IMR-90 (cell line): ENCODE measurements around the gene FBXO3. TPM values are rescaled to one million over a fixed set of nuclear protein-coding genes. Genes with fewer than 3 reads are reported as not detected.

ENCODE experiments used
- ATAC-seq: fragments of 200-7000 bp; cut with Tn5 transposase; 2 replicates; pipeline ENCODE4 v1.9.1; 2020; ENCODE audit warnings: low read depth, mild to moderate bottlenecking, moderate library complexity
- BruUV-seq: library from RNA; stranded (reverse); fragments of 400-500 nt; replicated peaks from 2 replicates; lab custom pipeline; 2021; lab: Mats Ljungman, UMichigan
- CTCF ChIA-PET: fragments of 300-600 bp; formaldehyde crosslinking; extraction: SDS; loops from one replicate; lab custom pipeline; 2021; ENCODE audit warnings: antibody characterized with exemption; lab: Yijun Ruan, JAX
- POLR2A ChIA-PET: fragments of 300-600 bp; sonication (Branson Sonifier 250); formaldehyde crosslinking; loops from one replicate; lab custom pipeline; 2022; ENCODE audit warnings: antibody characterized with exemption; ENCODE audit not compliant: unreplicated experiment; lab: Charles Lee
- DNase-seq: peaks from one replicate; pipeline ENCODE4 v3.0.0; 2013
- H2AFZ ChIP-seq: replicated peaks from 2 replicates; pipeline ENCODE3; 2013; ENCODE audit warnings: low read length, mild to moderate bottlenecking; ENCODE audit not compliant: poor library complexity
- H2AK5ac ChIP-seq: 2 replicates; pipeline ENCODE4 v1.6.1; 2013; ENCODE audit warnings: low read depth, low read length, inconsistent platforms
- H2AK9ac ChIP-seq: replicated peaks from 2 replicates; pipeline ENCODE3; 2013; ENCODE audit warnings: mild to moderate bottlenecking, low read depth, low read length, moderate library complexity; ENCODE audit not compliant: poor library complexity
- H2BK120ac ChIP-seq: 2 replicates; pipeline ENCODE4 v1.6.1; 2013; ENCODE audit warnings: low read depth, low read length, inconsistent platforms
- H2BK15ac ChIP-seq: 3 replicates; pipeline ENCODE4 v1.6.1; 2013; ENCODE audit warnings: low read depth, low read length, inconsistent platforms
- H2BK20ac ChIP-seq: 2 replicates; pipeline ENCODE4 v1.6.1; 2013; ENCODE audit warnings: low read depth, mild to moderate bottlenecking, inconsistent platforms, low read length, moderate library complexity
- H2BK5ac ChIP-seq: 2 replicates; pipeline ENCODE4 v1.6.1; 2013; ENCODE audit warnings: mild to moderate bottlenecking, low read depth, low read length, inconsistent platforms; ENCODE audit not compliant: poor library complexity, severe bottlenecking
- H3K14ac ChIP-seq: replicated peaks from 2 replicates; pipeline ENCODE4 v1.6.1; 2013; ENCODE audit warnings: low read depth, low read length, inconsistent platforms
- H3K18ac ChIP-seq: 2 replicates; pipeline ENCODE4 v1.6.1; 2013; ENCODE audit warnings: low read depth, low read length, control low read depth
- H3K23ac ChIP-seq: 2 replicates; pipeline ENCODE4 v1.6.1; 2013; ENCODE audit warnings: low read depth, low read length, inconsistent platforms
- H3K27ac ChIP-seq: 2 replicates; pipeline ENCODE4 v1.5.1; 2013; ENCODE audit warnings: mild to moderate bottlenecking, control low read depth, low read length; ENCODE audit not compliant: insufficient read depth
- H3K27me3 ChIP-seq: 2 replicates; pipeline ENCODE4 v1.6.1; 2013; ENCODE audit warnings: low read length; ENCODE audit not compliant: control insufficient read depth, insufficient read depth
- H3K36me3 ChIP-seq: 2 replicates; pipeline ENCODE4 v1.6.1; 2013; ENCODE audit warnings: low read length, mixed read lengths; ENCODE audit not compliant: control insufficient read depth, insufficient read depth
- H3K4ac ChIP-seq: 2 replicates; pipeline ENCODE4 v1.6.1; 2013; ENCODE audit warnings: low read depth, low read length, inconsistent platforms
- H3K4me1 ChIP-seq: 2 replicates; pipeline ENCODE4 v1.6.1; 2013; ENCODE audit warnings: low read length, mixed read lengths; ENCODE audit not compliant: control insufficient read depth, insufficient read depth
- H3K4me2 ChIP-seq: 2 replicates; pipeline ENCODE4 v1.6.1; 2013; ENCODE audit warnings: low read depth, mild to moderate bottlenecking, control low read depth, low read length, moderate library complexity
- H3K4me3 ChIP-seq: 2 replicates; pipeline ENCODE4 v1.5.1; 2013; ENCODE audit warnings: low read depth, mild to moderate bottlenecking, control low read depth, low read length, moderate library complexity; ENCODE audit not compliant: insufficient read depth
- H3K56ac ChIP-seq: 2 replicates; pipeline ENCODE4 v1.6.1; 2013; ENCODE audit warnings: low read length, inconsistent platforms; ENCODE audit not compliant: insufficient read depth; ENCODE audit errors: extremely low read depth
- H3K79me1 ChIP-seq, 2 experiments: 2 replicates each; pipeline ENCODE4 v1.6.1; 2013; ENCODE audit warnings: low read length in 2 of 2, inconsistent platforms in 1 of 2, low read depth in 1 of 2
- H3K9ac ChIP-seq: 2 replicates; pipeline ENCODE4 v1.6.1; 2013; ENCODE audit warnings: low read depth, low read length, control low read depth
- H3K9me1 ChIP-seq: 2 replicates; pipeline ENCODE4 v1.6.1; 2013; ENCODE audit warnings: low read length, inconsistent platforms; ENCODE audit not compliant: insufficient read depth
- H3K9me3 ChIP-seq: 2 replicates; pipeline ENCODE4 v1.6.1; 2013; ENCODE audit warnings: low read length; ENCODE audit not compliant: control insufficient read depth, insufficient read depth
- H4K20me1 ChIP-seq: 2 replicates; pipeline ENCODE4 v1.6.1; 2013; ENCODE audit warnings: low read length, inconsistent platforms; ENCODE audit not compliant: insufficient read depth
- H4K5ac ChIP-seq: 2 replicates; pipeline ENCODE4 v1.6.1; 2013; ENCODE audit warnings: mild to moderate bottlenecking, low read depth, low read length, control low read depth
- H4K8ac ChIP-seq, 2 experiments: 2 replicates each; pipeline ENCODE4 v1.6.1; 2013; ENCODE audit warnings: low read depth in 2 of 2, low read length in 2 of 2, control low read depth in 1 of 2, inconsistent platforms in 1 of 2
- H4K91ac ChIP-seq: 2 replicates; pipeline ENCODE4 v1.6.1; 2013; ENCODE audit warnings: low read depth, low read length, inconsistent platforms; ENCODE audit not compliant: insufficient read depth
- BHLHE40 ChIP-seq: fragments of 150-350 bp; IDR thresholded peaks from 2 replicates; pipeline ENCODE4 v1.6.1; 2016; ENCODE audit warnings: mild to moderate bottlenecking, low read depth, low read length
- CEBPB ChIP-seq: IDR thresholded peaks from 2 replicates; pipeline ENCODE4 v1.6.1; 2012; ENCODE audit warnings: low read depth, low read length, improper control_type of control experiment
- CHD1 ChIP-seq: IDR thresholded peaks from 2 replicates; pipeline ENCODE4 v1.6.1; 2012; ENCODE audit warnings: low read depth, low read length, improper control_type of control experiment
- CTCF ChIP-seq: conservative IDR thresholded peaks from 2 replicates; pipeline ENCODE4 v1.5.1; 2012; ENCODE audit warnings: mild to moderate bottlenecking, low read depth, low read length, improper control_type of control experiment
- FOS ChIP-seq: fragments of 150-350 bp; IDR thresholded peaks from 2 replicates; pipeline ENCODE4 v1.6.1; 2016; ENCODE audit warnings: low read depth, low read length
- MAFK ChIP-seq: IDR thresholded peaks from 2 replicates; pipeline ENCODE4 v1.6.1; 2012; ENCODE audit warnings: low read depth, low read length, improper control_type of control experiment
- MXI1 ChIP-seq: IDR thresholded peaks from 2 replicates; pipeline ENCODE4 v1.6.1; 2012; ENCODE audit warnings: low read depth, mild to moderate bottlenecking, low read length, moderate library complexity, borderline replicate concordance
- RCOR1 ChIP-seq: IDR thresholded peaks from 2 replicates; pipeline ENCODE4 v1.6.1; 2012; ENCODE audit warnings: mild to moderate bottlenecking, low read length, improper control_type of control experiment; ENCODE audit not compliant: insufficient replicate concordance
- SMC3 ChIP-seq: fragments of 150-350 bp; IDR thresholded peaks from 2 replicates; pipeline ENCODE4 v1.6.1; 2016; ENCODE audit warnings: low read depth, mild to moderate bottlenecking, antibody characterized with exemption, low read length, moderate library complexity
- WGBS, 2 experiments: methylation state at CpG; one replicate each; pipeline versions ENCODE4 v1.1.5 to v1.1.7; 2013; ENCODE audit warnings: missing lambda C conversion rate in 2 of 2; ENCODE audit not compliant: insufficient read length in 1 of 2; ENCODE audit errors: extremely low coverage in 2 of 2; 5-methylcytosine and 5-hydroxymethylcytosine counted together
- dilution Hi-C: fragments of 300-500 bp; cut with HindIII; formaldehyde crosslinking; loops from one replicate; pipeline ENCODE4 v1.14.3; 2018; ENCODE audit warnings: low sequenced_read_pairs; ENCODE audit not compliant: unreplicated experiment
- in situ Hi-C: fragments of 300-500 bp; cut with MboI; formaldehyde crosslinking; loops from 3 replicates; pipeline ENCODE4 v1.14.3; 2019; ENCODE audit warnings: low sequenced_read_pairs, inconsistent platforms, mixed read lengths
- intact Hi-C: fragments of 100-400 bp; cut with micrococcal nuclease; formaldehyde crosslinking; loops from 2 replicates; pipeline ENCODE4 v1.10.0; 2022
- polyA plus RNA-seq, 3 experiments: library from polyadenylated mRNA; depleted of rRNA; stranded (reverse); fragments of >200 nt; gene quantifications; 2 replicates each; pipeline ENCODE4 v1.2.3, GENCODE V29; 2012; ENCODE audit warnings: low replicate concordance in 1 of 3
- total RNA-seq: library from RNA; depleted of rRNA; stranded (reverse); fragments of >200 nt; gene quantifications from 2 replicates; pipeline ENCODE4 v1.2.3, GENCODE V29; 2012

The FBXO3 gene
- total and polyA plus RNA-seq, 2 of the 4 experiments (the other 2 are of a cell fraction) = 26.2 to 51.1 TPM

GRCh38 chr11:33751878-33752277 lies 22.4 kb downstream of the FBXO3 start:
- H2BK20ac ChIP-seq = no peak overlapping the region
- WGBS, 2 experiments = 88% methylated on average over 1 of the region's 3 CpGs; no CpG with 5 or more reads in 1 of the 2 experiments
- H2AK9ac ChIP-seq = no peak overlapping the region
- no peaks in the 10 kb centered on the region for H3K9me3 ChIP-seq
- no peak overlapping the region for H4K5ac ChIP-seq
- no peaks in the 10 kb centered on the region for H4K20me1 ChIP-seq
- 0 out of 4 replicates have a peak, but pooled peaks cover 0 to 2% of the 10 kb centered on the region in 2 experiments for H3K79me1 ChIP-seq
- ATAC-seq (no peak), DNase-seq (no peak)
- in situ Hi-C loops = no loop called here
- H3K4me2 ChIP-seq = no peak overlapping the region
- ChIA-PET POLR2A (no interaction called here), CTCF (no interaction called here)
- H3K27me3 ChIP-seq = no peaks in the 10 kb centered on the region
- no peak overlapping the region for H2AK5ac ChIP-seq
- no peak overlapping the region for H3K9ac ChIP-seq
- dilution Hi-C loops = no loop called here
- no peak for TF ChIP-seq CEBPB
- no peak for TF ChIP-seq BHLHE40
- no peak for TF ChIP-seq CTCF
- no peak for TF ChIP-seq SMC3
- no peak for TF ChIP-seq CHD1
- TF ChIP-seq MXI1 = no peak
- TF ChIP-seq MAFK = no peak
- no peak for TF ChIP-seq FOS
- no peak for TF ChIP-seq RCOR1
- H3K27ac ChIP-seq = no peak overlapping the region
- H3K23ac ChIP-seq = no peak overlapping the region
- no peak overlapping the region for H2BK120ac ChIP-seq
- no peak overlapping the region for H3K56ac ChIP-seq
- peaks cover 3% of the 10 kb centered on the region for H3K4me1 ChIP-seq
- no peak overlapping the region for H4K8ac ChIP-seq
- H3K14ac ChIP-seq = no peak overlapping the region
- no peak overlapping the region for H3K4me3 ChIP-seq
- no peak overlapping the region for H2BK15ac ChIP-seq
- no peaks in the 10 kb centered on the region for H3K9me1 ChIP-seq
- no peak overlapping the region for H4K91ac ChIP-seq
- BruUV-seq = no TSS peak
- H3K18ac ChIP-seq = no peak overlapping the region
- intact Hi-C loops = no loop called here
- no peak overlapping the region for H3K4ac ChIP-seq
- no peak overlapping the region for H2BK5ac ChIP-seq
- H3K36me3 ChIP-seq = peaks cover 4% of the 10 kb centered on the region; the same call in 1 of the 2 replicates
- H2AFZ ChIP-seq = no peak overlapping the region
